Endometrial microvascular endothelial cells (primary cell): ENCODE measurements around the gene KRTAP4-2. TPM values are rescaled to one million over a fixed set of nuclear protein-coding genes. Genes with fewer than 3 reads are reported as not detected.
"Not testable (repeated sequence)": the region's sequence is repeated elsewhere in the genome, so short reads cannot be mapped to it uniquely, and the experiment has no call there.

Experiments
- in situ Hi-C: cut with HindIII; loops from 2 replicates; pipeline ENCODE4 v1.10.0; 2017; ENCODE audit warnings: low sequenced_read_pairs, low pct_unique_long_range_greater_than_20kb; ENCODE audit errors: inconsistent ontology term
- total RNA-seq: library from RNA; depleted of rRNA; stranded (reverse); fragments of >200 nt; gene quantifications from one replicate; pipeline ENCODE4 v1.2.3, GENCODE V29; 2015; ENCODE audit errors: inconsistent ontology term

KRTAP4-2 gene
- not detected for total RNA-seq

DNA sequence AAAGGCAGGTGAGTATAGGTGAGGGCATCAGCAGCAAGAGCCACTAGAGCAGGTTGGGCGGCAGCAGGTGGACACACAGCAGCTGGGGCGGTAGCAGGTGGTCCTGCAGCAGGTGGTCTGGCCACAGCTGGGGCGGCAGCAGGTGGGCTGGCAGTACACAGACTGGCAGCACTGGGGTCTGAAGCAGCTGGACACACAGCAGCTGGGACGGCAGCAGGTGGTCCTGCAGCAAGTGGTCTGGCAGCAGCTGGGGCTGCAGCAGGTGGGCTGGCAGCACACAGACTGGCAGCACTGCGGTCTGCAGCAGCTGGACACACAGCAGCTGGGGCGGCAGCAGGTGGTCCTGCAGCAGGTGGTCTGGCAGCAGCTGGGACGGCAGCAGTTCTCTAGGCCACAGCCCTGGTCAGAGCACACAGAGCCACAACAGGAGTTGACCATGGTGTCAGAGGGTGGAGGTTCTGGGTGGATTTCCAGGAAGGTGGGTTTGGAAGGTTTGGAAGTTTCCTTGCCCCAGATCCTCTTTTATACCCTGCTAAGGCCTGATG lies at the start of gene KRTAP4-2:
KRTAP4-2 (minus strand) TSS at position 495 of the 545 bp plus-strand sequence; CDS start at position 438, 57 bp downstream.
- in situ Hi-C loops: no loop called here

DNA sequence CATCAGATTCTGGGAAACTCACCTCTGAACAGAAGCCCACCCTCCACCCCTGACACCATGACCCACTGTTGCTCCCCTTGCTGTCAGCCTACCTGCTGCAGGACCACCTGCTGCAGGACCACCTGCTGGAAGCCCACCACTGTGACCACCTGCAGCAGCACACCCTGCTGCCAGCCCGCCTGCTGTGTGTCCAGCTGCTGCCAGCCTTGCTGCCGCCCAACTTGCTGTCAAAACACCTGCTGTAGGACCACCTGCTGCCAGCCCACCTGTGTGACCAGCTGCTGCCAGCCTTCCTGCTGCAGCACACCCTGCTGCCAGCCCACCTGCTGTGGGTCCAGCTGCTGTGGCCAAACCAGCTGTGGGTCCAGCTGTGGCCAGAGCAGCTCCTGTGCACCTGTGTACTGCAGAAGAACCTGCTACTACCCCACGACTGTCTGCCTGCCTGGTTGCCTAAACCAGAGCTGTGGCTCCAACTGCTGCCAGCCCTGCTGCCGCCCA lies 48.6 kb upstream of the KRTAP4-2 start, which contains the start of gene KRTAP9-2:
KRTAP9-2 (plus strand) TSS at position 51 of the 498 bp plus-strand sequence; CDS start at position 58, 7 bp downstream.
- in situ Hi-C loops: not testable (repeated sequence)

DNA sequence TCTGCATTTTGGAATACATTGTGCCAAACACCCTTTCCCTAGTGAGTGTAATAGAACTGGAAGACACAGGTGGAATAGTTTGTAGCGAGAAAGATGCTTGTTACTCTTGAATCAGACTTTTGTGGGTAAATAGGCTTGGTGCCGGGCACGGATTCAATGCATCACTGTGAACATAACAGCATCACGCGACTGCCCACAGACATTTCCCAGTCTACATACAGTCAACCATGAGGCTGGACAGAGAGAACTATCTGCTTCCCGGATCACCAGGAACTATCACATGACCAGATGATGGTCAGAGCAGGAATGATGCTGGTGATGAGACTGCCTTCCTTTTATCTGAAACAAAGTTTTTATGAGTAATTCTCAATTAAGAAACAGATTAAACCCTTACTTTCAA lies 48.0 kb upstream of the KRTAP4-2 start:
- in situ Hi-C loops: no loop called here

DNA sequence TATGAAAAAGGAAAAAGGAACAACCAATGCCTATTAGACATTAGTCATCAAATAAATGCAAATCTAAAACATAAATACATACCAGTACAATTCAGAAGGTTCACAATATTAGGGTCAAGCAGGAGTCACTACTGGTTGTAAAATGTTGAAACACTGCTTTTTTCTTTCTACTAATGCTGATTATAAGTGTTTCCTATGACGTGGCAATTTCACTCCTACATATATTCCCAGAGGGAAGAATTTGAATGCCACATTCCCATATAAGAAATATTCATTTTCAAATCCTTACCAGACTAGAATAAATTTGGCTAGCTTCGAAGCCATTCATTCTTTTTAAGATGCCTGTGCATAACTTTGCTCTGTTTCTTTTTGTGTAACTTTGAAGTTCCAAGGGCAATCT lies 45.8 kb upstream of the KRTAP4-2 start:
- in situ Hi-C loops: no loop called here

DNA sequence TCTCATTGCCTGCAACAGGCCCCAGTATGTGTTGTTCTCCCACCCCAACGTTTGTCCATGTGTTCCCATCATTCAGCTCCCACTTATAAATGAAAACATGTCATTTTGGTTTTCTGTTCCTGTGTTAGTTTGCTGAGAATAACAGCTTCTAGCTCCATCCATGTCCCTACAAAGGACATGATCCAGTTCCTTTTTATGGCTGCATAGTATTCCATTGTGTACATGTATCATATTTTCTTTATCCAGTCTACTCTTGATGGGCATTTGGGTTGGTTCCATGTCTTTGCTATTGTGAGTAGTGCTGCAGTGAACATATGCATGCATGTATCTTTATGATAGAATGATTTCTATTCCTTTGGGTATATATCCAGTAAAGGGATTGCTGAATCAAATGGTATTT lies 37.7 kb upstream of the KRTAP4-2 start:
- in situ Hi-C loops: no loop called here

DNA sequence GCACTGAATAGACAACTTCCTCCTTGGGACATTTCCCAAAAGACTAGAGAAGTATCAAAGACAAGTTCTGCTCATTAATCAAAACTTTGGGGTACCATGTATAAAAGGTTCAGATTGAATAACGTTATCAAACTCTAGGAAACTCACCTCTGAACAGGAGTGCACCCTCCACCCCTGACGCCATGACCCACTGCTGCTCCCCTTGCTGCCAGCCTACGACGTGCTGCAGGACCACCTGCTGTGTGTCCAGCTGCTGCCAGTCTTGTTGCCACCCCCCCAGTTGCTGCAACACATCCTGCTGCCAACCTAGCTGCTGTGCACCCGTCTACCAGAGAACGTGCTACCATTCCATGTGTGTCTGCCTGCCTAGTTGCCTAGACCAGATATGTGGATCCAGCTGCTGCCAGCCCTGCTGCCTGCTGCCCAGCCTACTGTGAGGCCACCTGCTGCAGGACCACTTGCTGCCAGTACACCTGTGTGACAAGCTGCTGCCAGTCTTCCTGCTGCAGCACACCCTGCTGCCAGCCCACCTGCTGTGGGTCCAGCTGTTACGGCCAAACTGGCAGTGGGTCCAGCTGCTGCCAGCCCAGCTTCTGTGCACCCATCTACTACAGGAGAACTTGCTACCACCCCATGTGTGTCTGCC lies 34.6 kb upstream of the KRTAP4-2 start:
- in situ Hi-C loops: no loop called here

DNA sequence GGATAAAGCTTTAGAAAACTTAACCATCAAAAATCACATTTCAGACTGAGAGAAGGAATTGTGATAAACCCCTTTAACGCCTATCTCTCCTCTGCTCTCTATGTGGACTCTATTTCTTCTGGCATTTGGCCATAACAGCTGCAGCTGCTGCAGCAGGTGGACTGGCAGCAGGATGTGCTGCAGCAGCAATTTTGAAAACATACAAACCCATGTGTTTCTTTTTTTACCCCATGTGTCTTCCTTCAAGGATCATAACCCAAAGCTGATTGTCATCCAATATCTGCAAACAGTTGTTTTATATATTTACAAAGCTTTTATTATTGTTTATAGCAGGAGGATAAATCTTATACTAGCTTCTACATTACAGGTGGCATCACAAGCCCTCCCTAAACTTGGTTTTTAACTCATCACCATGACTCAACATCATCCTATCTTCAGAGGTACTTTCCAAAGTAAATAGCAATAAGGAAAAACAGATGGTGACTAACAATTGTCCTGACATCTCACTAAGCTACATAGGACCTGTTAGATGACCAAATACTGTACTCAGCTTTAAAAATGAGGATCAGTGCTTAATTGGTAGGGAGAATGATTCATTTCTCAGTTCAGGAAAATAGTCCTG lies 33.9 kb upstream of the KRTAP4-2 start:
- in situ Hi-C loops: no loop called here

DNA sequence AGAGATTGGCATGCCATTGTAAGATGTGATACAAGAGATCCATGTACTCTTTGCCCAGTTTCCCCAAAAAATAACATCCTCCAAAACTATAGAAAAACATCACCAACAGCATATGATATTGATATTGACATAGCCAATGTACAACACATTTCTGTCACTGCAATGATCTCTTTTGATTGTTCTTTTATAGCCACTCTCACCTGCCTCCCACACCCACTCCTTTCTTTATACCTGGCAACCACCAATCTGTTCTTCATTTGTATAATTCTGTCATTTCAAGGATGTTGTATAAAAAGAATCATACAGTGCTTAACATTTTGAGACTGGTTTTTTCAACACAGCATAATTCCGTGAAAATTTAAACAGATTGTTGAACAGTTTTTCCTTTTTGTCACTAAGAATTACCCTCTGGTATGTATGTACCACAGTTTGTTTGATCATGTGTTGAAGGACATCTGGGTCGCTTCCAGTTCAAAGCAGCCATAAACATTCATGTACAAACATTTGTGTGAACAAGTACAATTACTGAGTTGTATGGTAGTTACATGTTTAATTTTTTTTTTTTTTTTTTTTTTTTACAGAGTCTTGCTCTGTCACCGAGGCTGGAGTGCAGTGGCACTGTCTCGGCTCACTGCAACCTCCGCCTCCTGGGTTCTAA lies 21.5 kb upstream of the KRTAP4-2 start:
- in situ Hi-C loops: no loop called here

DNA sequence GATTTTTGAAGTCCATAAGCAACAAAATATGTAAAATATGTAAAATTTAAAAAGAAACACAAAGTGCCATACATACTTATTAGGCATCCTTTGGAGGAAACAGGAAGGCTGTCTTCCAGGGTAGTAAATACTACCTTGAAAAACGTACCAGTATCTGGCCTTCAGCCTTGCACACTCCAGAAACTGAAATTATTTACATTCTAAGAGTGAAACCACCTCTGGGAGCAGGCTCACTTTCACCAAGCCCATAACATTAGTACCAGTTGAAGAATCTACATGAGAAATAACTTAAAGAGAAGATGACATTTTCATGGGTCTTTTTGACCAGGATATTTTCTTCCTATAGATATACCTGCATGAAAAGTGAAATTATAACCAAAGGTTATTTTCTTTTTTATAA lies 18.0 kb upstream of the KRTAP4-2 start:
- in situ Hi-C loops: no loop called here

DNA sequence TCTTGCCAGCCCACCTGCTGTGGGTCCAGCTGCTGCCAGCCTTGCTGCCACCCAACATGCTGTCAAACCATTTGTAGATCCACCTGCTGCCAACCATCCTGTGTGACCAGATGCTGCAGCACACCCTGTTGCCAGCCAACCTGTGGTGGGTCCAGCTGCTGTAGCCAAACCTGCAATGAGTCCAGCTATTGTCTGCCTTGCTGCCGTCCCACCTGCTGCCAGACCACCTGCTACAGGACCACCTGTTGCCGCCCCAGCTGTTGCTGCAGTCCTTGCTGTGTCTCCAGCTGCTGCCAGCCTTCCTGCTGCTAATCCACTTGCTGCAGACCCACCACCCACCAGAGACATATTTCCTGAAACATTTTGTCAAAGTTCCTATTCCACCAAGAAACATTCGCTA lies 12.3 kb upstream of the KRTAP4-2 start:
- in situ Hi-C loops: no loop called here

DNA sequence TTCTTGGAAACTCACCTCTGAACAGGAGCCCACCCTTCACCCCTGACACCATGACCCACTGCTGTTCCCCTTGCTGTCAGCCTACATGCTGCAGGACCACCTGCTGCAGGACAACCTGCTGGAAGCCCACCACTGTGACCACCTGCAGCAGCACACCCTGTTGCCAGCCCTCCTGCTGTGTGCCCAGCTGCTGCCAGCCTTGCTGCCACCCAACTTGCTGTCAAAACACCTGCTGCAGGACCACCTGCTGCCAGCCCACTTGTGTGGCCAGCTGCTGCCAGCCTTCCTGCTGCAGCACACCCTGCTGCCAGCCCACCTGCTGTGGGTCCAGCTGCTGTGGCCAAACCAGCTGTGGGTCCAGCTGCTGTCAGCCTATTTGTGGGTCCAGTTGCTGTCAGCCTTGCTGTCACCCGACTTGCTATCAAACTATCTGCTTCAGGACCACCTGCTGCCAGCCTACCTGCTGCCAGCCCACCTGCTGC lies 11.9 kb upstream of the KRTAP4-2 start, which contains the start of gene KRTAP9-1:
KRTAP9-1 (plus strand) TSS at position 51 of the 482 bp plus-strand sequence; CDS start at position 51, 0 bp downstream.
- in situ Hi-C loops: not testable (repeated sequence)

DNA sequence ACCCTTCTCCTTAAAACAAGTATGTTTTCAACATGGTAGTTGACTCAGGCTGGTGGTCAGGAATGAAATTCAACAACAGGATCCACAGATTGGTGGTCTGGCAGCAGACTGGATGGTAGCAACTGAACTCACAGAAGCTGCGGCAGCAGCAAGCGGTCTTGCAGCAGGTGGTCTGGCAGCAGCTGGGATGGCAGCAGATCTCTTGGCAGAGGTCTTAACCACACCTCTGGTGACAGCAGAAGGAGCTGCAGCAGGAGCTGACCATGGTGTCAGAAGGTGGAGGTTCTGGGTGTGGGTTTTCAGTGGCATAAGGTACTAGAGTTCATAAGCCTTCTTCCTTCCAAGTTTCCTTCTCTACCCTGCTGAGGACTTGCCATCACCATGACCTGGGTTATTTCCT lies 8.9 kb upstream of the KRTAP4-2 start:
- in situ Hi-C loops: no loop called here

DNA sequence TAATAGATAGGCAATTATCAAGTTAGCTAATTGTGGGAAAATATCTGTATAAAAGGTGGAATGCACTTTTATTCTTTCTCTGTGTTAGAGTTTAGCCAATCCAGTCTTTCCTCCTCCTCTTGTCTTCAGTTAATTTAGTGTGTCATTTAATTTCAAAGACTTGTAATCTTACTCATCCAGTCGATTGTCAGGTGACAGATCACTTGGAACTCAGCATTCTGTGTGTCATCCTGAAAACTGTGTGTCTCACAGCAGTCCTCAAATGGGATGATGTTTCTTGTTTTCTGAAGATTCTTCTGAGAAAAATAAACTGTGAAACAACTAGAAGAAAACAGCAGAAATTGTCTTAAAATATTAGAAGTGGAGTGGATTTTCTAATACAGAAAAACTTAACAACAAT lies 7.0 kb upstream of the KRTAP4-2 start:
- in situ Hi-C loops: no loop called here

DNA sequence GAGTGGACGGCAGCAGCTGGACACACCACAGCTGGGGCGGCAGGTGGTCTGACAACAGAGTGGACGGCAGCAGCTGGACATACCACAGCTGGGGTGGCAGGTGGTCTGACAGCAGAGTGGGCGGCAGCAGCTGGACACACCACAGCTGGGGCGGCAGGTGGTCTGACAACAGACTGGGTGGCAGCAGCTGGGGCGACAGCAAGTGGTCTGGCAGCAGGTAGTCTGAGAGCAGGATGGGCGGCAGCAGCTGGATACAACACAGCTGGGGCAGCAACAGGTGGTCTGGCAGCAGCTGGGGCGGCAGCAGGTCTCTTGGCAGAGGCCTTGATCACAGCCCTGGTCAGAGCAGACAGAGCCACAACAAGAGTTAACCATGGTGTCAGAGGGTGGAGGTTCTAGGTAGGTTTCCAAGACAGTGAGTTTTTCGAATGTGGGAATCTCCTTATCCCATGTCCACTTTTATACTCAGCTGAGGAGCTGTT lies 6.5 kb upstream of the KRTAP4-2 start, which contains the start of gene KRTAP4-1:
KRTAP4-1 (minus strand) TSS at position 432 of the 482 bp plus-strand sequence; CDS start at position 375, 57 bp downstream.
- in situ Hi-C loops: no loop called here

DNA sequence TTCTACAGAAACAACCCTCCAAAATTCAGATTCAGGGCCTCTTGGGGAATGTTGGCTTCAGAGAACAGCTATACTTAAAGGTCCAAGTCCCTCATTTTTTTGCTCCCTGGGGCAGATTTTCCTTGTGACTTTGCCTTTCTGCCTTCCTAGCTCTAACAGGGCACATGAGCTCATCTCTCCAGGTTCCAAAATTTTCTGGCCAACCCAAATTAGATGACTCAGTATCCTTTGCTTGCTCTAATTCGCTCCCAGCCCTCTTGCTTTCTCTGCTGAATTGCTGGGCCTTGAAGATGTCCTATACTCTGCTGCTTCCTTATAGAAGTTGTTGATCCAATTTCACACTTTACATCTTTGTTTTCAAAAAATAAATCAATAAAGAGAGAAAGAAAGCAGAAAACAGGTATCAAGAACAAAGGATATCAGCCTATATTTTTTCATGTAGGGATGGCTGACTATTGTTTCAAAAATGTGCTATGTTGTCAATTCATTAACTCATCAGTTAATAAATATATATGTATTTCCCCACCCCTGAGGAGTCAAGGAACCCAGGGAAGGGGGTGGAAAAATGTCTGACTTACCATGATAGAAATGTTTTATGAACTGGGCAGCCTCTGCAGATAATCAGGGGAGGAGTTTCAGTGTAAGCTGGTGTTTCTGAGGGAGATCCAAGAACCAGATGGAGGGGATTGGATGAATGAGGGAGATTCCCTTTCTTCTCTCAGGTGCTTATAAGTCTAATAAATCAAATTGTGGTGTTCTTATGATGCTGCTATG lies 1.0 kb upstream of the KRTAP4-2 start:
- in situ Hi-C loops: no loop called here

DNA sequence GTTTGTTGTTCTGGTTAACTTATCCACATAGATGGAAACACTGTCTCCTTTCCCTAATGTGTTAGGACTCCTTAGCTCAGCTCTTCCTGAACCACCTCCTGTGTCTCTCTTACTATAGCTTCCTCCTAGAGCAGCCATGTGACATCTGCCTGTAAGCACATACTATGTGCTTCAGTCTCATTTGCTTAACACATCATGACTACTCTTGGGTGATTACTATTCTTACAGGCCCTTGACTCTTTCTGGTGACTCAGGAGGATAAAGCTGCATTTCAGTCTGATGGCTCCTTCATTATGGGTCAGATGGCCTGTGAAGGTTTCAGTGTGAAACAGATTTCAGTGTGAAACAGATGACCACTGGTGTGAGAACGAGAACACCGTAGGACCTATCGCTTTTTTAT lies 320 bp upstream of the KRTAP4-2 start:
- in situ Hi-C loops: no loop called here

DNA sequence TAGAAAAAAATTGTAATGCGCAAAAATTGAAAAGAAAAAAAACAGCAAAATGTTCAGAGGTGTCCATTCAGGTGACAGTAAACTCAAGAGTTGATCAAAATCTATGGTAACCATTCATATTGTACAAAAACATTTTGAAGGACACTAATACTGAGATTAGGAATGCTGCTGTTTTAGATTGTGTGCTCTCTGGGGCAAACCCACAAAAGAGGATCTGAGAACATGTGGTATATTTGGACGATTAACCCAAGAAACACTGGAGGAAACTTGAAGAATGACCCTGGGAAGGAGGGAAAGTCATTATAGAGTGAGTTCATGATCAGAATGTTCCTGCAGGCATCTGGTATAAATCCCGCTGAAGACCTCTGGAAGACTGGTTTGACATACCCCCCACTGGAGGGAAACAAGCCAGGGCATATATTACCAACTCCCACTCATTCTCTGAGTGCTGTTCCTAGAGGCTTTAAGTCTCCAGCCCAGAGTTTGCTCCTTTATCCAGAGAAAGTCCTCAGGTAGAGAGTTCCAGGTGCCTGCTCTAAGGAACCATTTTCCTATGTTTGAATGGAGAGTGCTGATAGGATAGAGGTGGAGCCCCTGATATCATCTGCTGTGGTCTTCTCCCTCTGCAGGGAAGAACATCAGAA lies 1.2 kb downstream of the KRTAP4-2 start:
- in situ Hi-C loops: no loop called here

DNA sequence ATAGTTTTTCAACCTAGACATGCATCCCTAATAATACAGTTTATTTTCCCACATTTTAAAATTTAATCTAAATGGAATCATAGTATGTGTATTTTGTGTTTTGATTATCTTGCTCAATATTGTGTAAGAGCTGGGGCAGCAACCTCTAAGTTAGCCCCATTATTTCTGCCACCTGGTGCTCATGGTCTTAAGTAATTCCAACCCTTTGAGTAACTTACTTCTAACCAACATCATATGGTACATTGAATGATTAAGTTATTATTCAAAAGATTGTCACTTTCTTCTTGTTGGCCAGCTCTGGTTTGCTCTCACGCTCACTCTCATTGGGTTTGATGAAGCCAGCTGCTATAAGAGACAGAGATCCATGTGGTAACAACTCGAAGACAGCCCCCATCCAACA lies 6.1 kb downstream of the KRTAP4-2 start:
- in situ Hi-C loops: no loop called here
